Endothelial cell of umbilical vein (primary cell): ENCODE measurements around the gene LCN15.

Source experiments
- POLR2A ChIP-seq: IDR thresholded peaks from 2 replicates; pipeline ENCODE4 v1.6.1; 2012; ENCODE audit warnings: low read depth, mild to moderate bottlenecking, control low read depth, low read length
- POLR2AphosphoS5 ChIP-seq: IDR thresholded peaks from 2 replicates; pipeline ENCODE4 v1.6.1; 2012; ENCODE audit warnings: low read depth, mild to moderate bottlenecking, control low read depth, low read length, moderate library complexity; ENCODE audit not compliant: insufficient read depth
- TF ChIP-seq, protein P1 (sequence below), 2 donors: IDR thresholded peaks; 1 replicate in 1 of 2; 2 replicates in 1 of 2; pipeline ENCODE4 v1.5.1; 2011; ENCODE audit warnings: low read length in 2 of 2, mild to moderate bottlenecking in 2 of 2, moderate library complexity in 2 of 2, control low read depth in 1 of 2, inconsistent platforms in 1 of 2, low read depth in 1 of 2; ENCODE audit not compliant: insufficient read depth in 1 of 2; ENCODE audit errors: extremely low read depth in 1 of 2

DNA sequence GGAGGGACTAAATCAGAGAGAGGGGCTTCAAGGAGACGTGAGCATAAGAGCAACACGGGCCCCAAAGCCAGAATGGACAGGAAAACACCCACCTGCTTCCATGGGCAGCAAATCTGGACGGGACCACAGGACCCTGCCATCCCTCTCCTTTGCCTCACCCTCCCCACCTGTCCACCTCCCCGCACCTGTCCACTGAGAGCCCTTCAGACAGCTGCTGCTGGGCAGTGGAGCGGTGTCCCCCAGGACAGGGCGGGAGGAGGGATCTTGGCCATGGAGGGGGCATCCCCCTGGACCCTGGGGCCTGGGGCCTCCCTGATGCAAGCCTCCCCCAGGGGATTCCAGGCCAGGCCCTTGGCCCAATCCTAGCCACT is 34.4 kb upstream of the LCN15 start:
- TF ChIP-seq POLR2AphosphoS5 (no peak), POLR2A (no peak)
- TF ChIP-seq, protein P1, sequence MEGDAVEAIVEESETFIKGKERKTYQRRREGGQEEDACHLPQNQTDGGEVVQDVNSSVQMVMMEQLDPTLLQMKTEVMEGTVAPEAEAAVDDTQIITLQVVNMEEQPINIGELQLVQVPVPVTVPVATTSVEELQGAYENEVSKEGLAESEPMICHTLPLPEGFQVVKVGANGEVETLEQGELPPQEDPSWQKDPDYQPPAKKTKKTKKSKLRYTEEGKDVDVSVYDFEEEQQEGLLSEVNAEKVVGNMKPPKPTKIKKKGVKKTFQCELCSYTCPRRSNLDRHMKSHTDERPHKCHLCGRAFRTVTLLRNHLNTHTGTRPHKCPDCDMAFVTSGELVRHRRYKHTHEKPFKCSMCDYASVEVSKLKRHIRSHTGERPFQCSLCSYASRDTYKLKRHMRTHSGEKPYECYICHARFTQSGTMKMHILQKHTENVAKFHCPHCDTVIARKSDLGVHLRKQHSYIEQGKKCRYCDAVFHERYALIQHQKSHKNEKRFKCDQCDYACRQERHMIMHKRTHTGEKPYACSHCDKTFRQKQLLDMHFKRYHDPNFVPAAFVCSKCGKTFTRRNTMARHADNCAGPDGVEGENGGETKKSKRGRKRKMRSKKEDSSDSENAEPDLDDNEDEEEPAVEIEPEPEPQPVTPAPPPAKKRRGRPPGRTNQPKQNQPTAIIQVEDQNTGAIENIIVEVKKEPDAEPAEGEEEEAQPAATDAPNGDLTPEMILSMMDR (IDR thresholded peaks at IDR 0.05; ENCODE audit: extremely low read depth in 1 of 2, insufficient read depth in 1 of 2, low read depth in 1 of 2, low read length in 2 of 2) = no peak
